ENCODE measurements around the gene DNAH10.

Gene DNAH10

GRCh38 chr12:123726962-123727361, 35.1 kb upstream of the DNAH10 start:
- no peaks in the 10 kb centered on the region for H4K20me1 ChIP-seq (ENCODE audit: insufficient read depth, low read length)
- peaks cover 82% of the 10 kb centered on the region for H3K36me3 ChIP-seq (ENCODE audit: insufficient read depth, low read length)
- no peak overlapping the region for H2AFZ ChIP-seq (ENCODE audit: low read length)
- no peaks in the 10 kb centered on the region for H3F3A ChIP-seq (ENCODE audit: insufficient read depth, low read length)
- H3K9me2 ChIP-seq (ENCODE audit: low read depth, low read length) = no peaks in the 10 kb centered on the region
- H3K27me3 ChIP-seq (ENCODE audit: insufficient read depth, low read length) = no peaks in the 10 kb centered on the region
- H3K9me3 ChIP-seq (ENCODE audit: low read length) = no peaks in the 10 kb centered on the region
- H3K79me2 ChIP-seq (ENCODE audit: insufficient read depth, low read length) = no peaks in the 10 kb centered on the region
- no peak overlapping the region for H3K4me3 ChIP-seq (ENCODE audit: low read depth, low read length, poor library complexity, severe bottlenecking)
- H3K9ac ChIP-seq (ENCODE audit: low read length) = no peak overlapping the region
- no peak overlapping the region for H3K27ac ChIP-seq (ENCODE audit: low read depth, low read length, poor library complexity, severe bottlenecking)
- TF ChIP-seq EZH2 (IDR thresholded peaks at IDR 0.05; ENCODE audit: borderline replicate concordance, low read length) = no peak
- TF ChIP-seq, protein P1, sequence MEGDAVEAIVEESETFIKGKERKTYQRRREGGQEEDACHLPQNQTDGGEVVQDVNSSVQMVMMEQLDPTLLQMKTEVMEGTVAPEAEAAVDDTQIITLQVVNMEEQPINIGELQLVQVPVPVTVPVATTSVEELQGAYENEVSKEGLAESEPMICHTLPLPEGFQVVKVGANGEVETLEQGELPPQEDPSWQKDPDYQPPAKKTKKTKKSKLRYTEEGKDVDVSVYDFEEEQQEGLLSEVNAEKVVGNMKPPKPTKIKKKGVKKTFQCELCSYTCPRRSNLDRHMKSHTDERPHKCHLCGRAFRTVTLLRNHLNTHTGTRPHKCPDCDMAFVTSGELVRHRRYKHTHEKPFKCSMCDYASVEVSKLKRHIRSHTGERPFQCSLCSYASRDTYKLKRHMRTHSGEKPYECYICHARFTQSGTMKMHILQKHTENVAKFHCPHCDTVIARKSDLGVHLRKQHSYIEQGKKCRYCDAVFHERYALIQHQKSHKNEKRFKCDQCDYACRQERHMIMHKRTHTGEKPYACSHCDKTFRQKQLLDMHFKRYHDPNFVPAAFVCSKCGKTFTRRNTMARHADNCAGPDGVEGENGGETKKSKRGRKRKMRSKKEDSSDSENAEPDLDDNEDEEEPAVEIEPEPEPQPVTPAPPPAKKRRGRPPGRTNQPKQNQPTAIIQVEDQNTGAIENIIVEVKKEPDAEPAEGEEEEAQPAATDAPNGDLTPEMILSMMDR (IDR thresholded peaks at IDR 0.05; ENCODE audit: low read length) = no peak
- no peaks in the 10 kb centered on the region for H3K4me1 ChIP-seq (ENCODE audit: insufficient read depth, low read length, severe bottlenecking)
- no peak overlapping the region for H3K4me2 ChIP-seq (ENCODE audit: low read length)

DNA sequence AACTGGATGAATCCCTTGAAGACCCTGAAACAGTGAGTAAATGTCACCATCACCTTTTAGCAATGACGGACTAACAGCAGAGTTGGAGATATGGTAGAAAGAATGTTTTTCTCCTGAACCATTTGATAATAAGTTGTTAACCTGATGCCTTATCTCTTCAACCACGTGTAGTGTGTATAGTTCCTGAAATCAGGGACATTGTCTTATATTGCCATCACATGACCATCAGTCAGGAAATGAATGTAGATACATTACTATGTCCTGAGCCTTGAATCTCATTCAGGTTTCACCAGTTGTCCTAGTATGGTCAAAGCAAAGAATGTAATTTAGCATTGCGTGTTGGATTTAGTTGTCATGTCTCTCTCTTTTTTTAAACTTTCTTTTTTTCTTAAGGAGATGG, 34.2 kb upstream of the DNAH10 start:
- no peaks in the 10 kb centered on the region for H3F3A ChIP-seq (ENCODE audit: insufficient read depth, low read length)
- H3K79me2 ChIP-seq (ENCODE audit: insufficient read depth, low read length) = no peaks in the 10 kb centered on the region
- H3K9ac ChIP-seq (ENCODE audit: low read length) = no peak overlapping the region
- no peaks in the 10 kb centered on the region for H3K9me2 ChIP-seq (ENCODE audit: low read depth, low read length)
- H3K4me1 ChIP-seq (ENCODE audit: insufficient read depth, low read length, severe bottlenecking) = no peaks in the 10 kb centered on the region
- no peaks in the 10 kb centered on the region for H4K20me1 ChIP-seq (ENCODE audit: insufficient read depth, low read length)
- H3K9me3 ChIP-seq (ENCODE audit: low read length) = no peaks in the 10 kb centered on the region
- H3K4me2 ChIP-seq (ENCODE audit: low read length) = no peak overlapping the region
- H3K4me3 ChIP-seq (ENCODE audit: low read depth, low read length, poor library complexity, severe bottlenecking) = no peak overlapping the region
- no peaks in the 10 kb centered on the region for H3K27me3 ChIP-seq (ENCODE audit: insufficient read depth, low read length)
- no peak overlapping the region for H2AFZ ChIP-seq (ENCODE audit: low read length)
- peaks cover 79% of the 10 kb centered on the region for H3K36me3 ChIP-seq (ENCODE audit: insufficient read depth, low read length)
- TF ChIP-seq EZH2 (IDR thresholded peaks at IDR 0.05; ENCODE audit: borderline replicate concordance, low read length) = no peak
- TF ChIP-seq, protein P1 (IDR thresholded peaks at IDR 0.05; ENCODE audit: low read length) = no peak
- no peak overlapping the region for H3K27ac ChIP-seq (ENCODE audit: low read depth, low read length, poor library complexity, severe bottlenecking)

DNA sequence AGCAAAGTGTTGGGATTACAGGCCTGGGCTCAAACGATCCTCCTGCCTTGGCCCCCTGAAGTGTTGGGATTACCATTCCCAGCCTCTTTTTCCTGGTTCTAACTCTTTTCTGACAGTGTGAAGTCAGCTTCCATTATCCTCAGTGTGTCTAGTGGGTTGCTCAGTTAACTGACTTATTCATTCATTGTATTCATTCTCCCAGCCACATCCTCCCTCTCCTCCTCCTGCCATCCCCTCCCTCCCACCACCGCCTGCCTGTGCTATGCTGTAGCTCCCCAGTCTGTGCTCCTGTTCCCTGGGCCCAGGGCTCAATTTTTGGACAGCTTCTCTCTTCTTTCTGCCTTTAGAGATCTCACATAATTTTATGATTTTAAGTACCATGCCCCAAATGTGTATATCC, 30.5 kb upstream of the DNAH10 start:
- Histone ChIP-seq H3K9ac (ENCODE audit: low read length) (no peak overlapping the region), H3K27me3 (ENCODE audit: insufficient read depth, low read length) (no peaks in the 10 kb centered on the region), H3K79me2 (ENCODE audit: insufficient read depth, low read length) (no peaks in the 10 kb centered on the region), H3K4me2 (ENCODE audit: low read length) (no peak overlapping the region), H3K9me3 (ENCODE audit: low read length) (no peaks in the 10 kb centered on the region), H3K36me3 (ENCODE audit: insufficient read depth, low read length) (peaks cover 93% of the 10 kb centered on the region), H3K9me2 (ENCODE audit: low read depth, low read length) (no peaks in the 10 kb centered on the region), H4K20me1 (ENCODE audit: insufficient read depth, low read length) (no peaks in the 10 kb centered on the region), H3K4me1 (ENCODE audit: insufficient read depth, low read length, severe bottlenecking) (no peaks in the 10 kb centered on the region), H3K4me3 (ENCODE audit: low read depth, low read length, poor library complexity, severe bottlenecking) (no peak overlapping the region), H3F3A (ENCODE audit: insufficient read depth, low read length) (no peaks in the 10 kb centered on the region), H2AFZ (ENCODE audit: low read length) (no peak overlapping the region), H3K27ac (ENCODE audit: low read depth, low read length, poor library complexity, severe bottlenecking) (no peak overlapping the region)
- TF ChIP-seq, protein P1 (IDR thresholded peaks at IDR 0.05; ENCODE audit: low read length) = no peak
- no peak for TF ChIP-seq EZH2 (IDR thresholded peaks at IDR 0.05; ENCODE audit: borderline replicate concordance, low read length)
